K562 (cell line): Measurements from ENCODE around the gene TSR3. TPM values are rescaled to one million over a fixed set of nuclear protein-coding genes. Genes with fewer than 3 reads are reported as not detected.

ENCODE experiments used
- ATAC-seq: fragments of 200-7000 bp; cut with Tn5 transposase; 3 replicates; pipeline ENCODE4 v1.9.1; 2020; ENCODE audit warnings: moderate library complexity
- BruUV-seq: library from RNA; stranded (reverse); fragments of 400-500 nt; replicated peaks from 2 replicates; lab custom pipeline; 2021; lab: Mats Ljungman, UMichigan
- CTCF ChIA-PET: fragments of 300-600 bp; formaldehyde crosslinking; extraction: SDS; loops from one replicate; lab custom pipeline; 2021; ENCODE audit warnings: low intra/inter-chr PET ratio; lab: Yijun Ruan, JAX
- POLR2A ChIA-PET: fragments of 300-600, 350-650 bp; sonication (Branson Sonifier 250); formaldehyde crosslinking; extraction: SDS; loops from one replicate; lab custom pipeline; 2021; ENCODE audit warnings: antibody characterized with exemption, inconsistent platforms; lab: Yijun Ruan, JAX
- DNase-seq, 4 experiments: peaks; one replicate each; pipeline versions ENCODE4 v3.0.0 to v3.0.0-alpha.2; 2011 to 2018; ENCODE audit warnings: low spot score in 3 of 4, mixed read lengths in 3 of 4; ENCODE audit errors: extremely low read depth in 1 of 4
- FAIRE-seq: peaks from 2 replicates; lab custom pipeline; 2011; peaks lifted over from hg19 to GRCh38; lab: Jason Lieb, UNC
- H2AFZ ChIP-seq: 2 replicates; pipeline ENCODE4 v1.6.0; 2011; ENCODE audit warnings: low read depth, low read length, control low read depth, inconsistent platforms
- H3K27ac ChIP-seq: fragments of 200-600 bp; 3 replicates; pipeline ENCODE4 v1.8.0; 2011; ENCODE audit warnings: low read depth, mild to moderate bottlenecking, control low read depth, inconsistent platforms, low read length, moderate library complexity, mixed read lengths; ENCODE audit errors: extremely low read depth
- H3K27me3 ChIP-seq, 2 experiments: fragments of 300-600 bp in 1 of 2; 2 replicates in 1 of 2; 3 replicates in 1 of 2; pipeline versions ENCODE4 v1.6.0 to v1.8.0; 2011; ENCODE audit warnings: inconsistent platforms in 2 of 2, low read length in 2 of 2, mild to moderate bottlenecking in 1 of 2, mixed read lengths in 1 of 2, moderate library complexity in 1 of 2; ENCODE audit not compliant: control insufficient read depth in 2 of 2, insufficient read depth in 2 of 2
- H3K36me3 ChIP-seq: fragments of 300-600 bp; 3 replicates; pipeline ENCODE4 v1.8.0; 2011; ENCODE audit warnings: mild to moderate bottlenecking, low read length, inconsistent platforms; ENCODE audit not compliant: control insufficient read depth, insufficient read depth
- H3K4me1 ChIP-seq, 2 experiments: fragments of 200-600 bp in 1 of 2; replicated peaks in 1 of 2; 2 replicates in 1 of 2; 3 replicates in 1 of 2; pipeline versions ENCODE4 v1.5.1 to v1.8.0; 2011; ENCODE audit warnings: inconsistent platforms in 2 of 2, low read length in 2 of 2, mild to moderate bottlenecking in 1 of 2, mixed read lengths in 1 of 2, moderate library complexity in 1 of 2; ENCODE audit not compliant: control insufficient read depth in 2 of 2, insufficient read depth in 2 of 2
- H3K4me2 ChIP-seq: 2 replicates; pipeline ENCODE4 v1.6.1; 2011; ENCODE audit warnings: low read length, control low read depth, inconsistent platforms, mixed read lengths; ENCODE audit not compliant: insufficient read depth
- H3K4me3 ChIP-seq: fragments of 200-600 bp; sonication (generic), shearing (Covaris generic); 2 replicates; pipeline ENCODE4 v1.5.1; 2016; ENCODE audit warnings: control low read depth, inconsistent platforms
- H3K79me2 ChIP-seq: fragments of 200-600 bp; 3 replicates; pipeline ENCODE4 v1.8.0; 2011; ENCODE audit warnings: low read length, inconsistent platforms; ENCODE audit not compliant: control insufficient read depth, insufficient read depth
- H3K9ac ChIP-seq, 2 experiments: 2 replicates each; pipeline versions ENCODE4 v1.6.0 to v1.6.1; 2011; ENCODE audit warnings: low read depth in 2 of 2, low read length in 2 of 2, control low read depth in 1 of 2, inconsistent platforms in 1 of 2, mild to moderate bottlenecking in 1 of 2, mixed read lengths in 1 of 2; ENCODE audit not compliant: insufficient read depth in 1 of 2
- H3K9me1 ChIP-seq: one replicate; pipeline ENCODE4 v1.6.0; 2011; ENCODE audit warnings: inconsistent platforms, mild to moderate bottlenecking, low read length, moderate library complexity; ENCODE audit not compliant: control insufficient read depth, insufficient read depth
- H3K9me3 ChIP-seq: replicated peaks from 2 replicates; pipeline ENCODE4 v1.5.1; 2011; ENCODE audit warnings: low read depth, low read length, inconsistent platforms; ENCODE audit not compliant: control insufficient read depth, insufficient read depth
- H4K20me1 ChIP-seq: replicated peaks from 2 replicates; pipeline ENCODE4 v1.6.1; 2011; ENCODE audit warnings: low read length, inconsistent platforms, mixed read lengths; ENCODE audit not compliant: control insufficient read depth, insufficient read depth
- DMBX1 ChIP-seq: fragments of 250-450 bp; sonication (Bioruptor Pico); IDR thresholded peaks from 2 replicates; pipeline ENCODE4 v1.8.0; 2022; ENCODE audit warnings: inconsistent platforms, mild to moderate bottlenecking, moderate library complexity, borderline replicate concordance
- DNMT1 ChIP-seq: fragments of 450-650 bp; IDR thresholded peaks from 2 replicates; pipeline ENCODE4 v1.6.1; 2016; ENCODE audit warnings: antibody characterized with exemption, mild to moderate bottlenecking
- KDM4B ChIP-seq, 2 experiments: fragments of 450-650 bp in 1 of 2; sonication (generic) in 1 of 2; IDR thresholded peaks; 2 replicates each; pipeline ENCODE4 v1.6.1; 2016 to 2017; ENCODE audit warnings: borderline replicate concordance in 2 of 2, antibody characterized with exemption in 1 of 2, low read depth in 1 of 2, mild to moderate bottlenecking in 1 of 2
- MEF2D ChIP-seq: conservative IDR thresholded peaks from 2 replicates; pipeline ENCODE4 v1.6.1; 2016; ENCODE audit warnings: low read depth, missing genetic modification characterization, missing compliant biosample characterization
- MTA2 ChIP-seq: fragments of 450-650 bp; IDR thresholded peaks from 2 replicates; pipeline ENCODE4 v1.6.1; 2016; ENCODE audit warnings: low read depth
- NCOR1 ChIP-seq: fragments of 450-650 bp; IDR thresholded peaks from 2 replicates; pipeline ENCODE4 v1.6.1; 2016; ENCODE audit warnings: mild to moderate bottlenecking, moderate library complexity
- NONO ChIP-seq, 2 experiments: fragments of 200-400 bp in 1 of 2; fragments of 450-650 bp in 1 of 2; formaldehyde crosslinking in 1 of 2; IDR thresholded peaks; 2 replicates each; pipeline ENCODE4 v1.6.1; 2017; ENCODE audit warnings: low read depth in 2 of 2, mild to moderate bottlenecking in 2 of 2, moderate library complexity in 2 of 2, low read length in 1 of 2
- POLR2G ChIP-seq: fragments of 200-400 bp; formaldehyde crosslinking; IDR thresholded peaks from 2 replicates; pipeline ENCODE4 v1.6.1; 2017; ENCODE audit warnings: low read depth, mild to moderate bottlenecking, antibody characterized with exemption, low read length, moderate library complexity
- RHOXF2B ChIP-seq: fragments of 250-450 bp; sonication (Bioruptor Pico); conservative IDR thresholded peaks from 2 replicates; pipeline ENCODE4 v1.5.1; 2021
- SNRNP70 ChIP-seq: fragments of 200-400 bp; formaldehyde crosslinking; optimal IDR thresholded peaks from 2 replicates; pipeline ENCODE3; 2017; ENCODE audit warnings: low read depth, low read length
- STAT5B ChIP-seq: fragments of 250-450 bp; sonication (Bioruptor Pico); IDR thresholded peaks from 2 replicates; pipeline ENCODE4 v1.8.0; 2021; ENCODE audit warnings: mild to moderate bottlenecking, inconsistent platforms
- TAF15 ChIP-seq: fragments of 200-400 bp; formaldehyde crosslinking; IDR thresholded peaks from 2 replicates; pipeline ENCODE4 v1.6.1; 2017; ENCODE audit warnings: mild to moderate bottlenecking, low read depth, low read length, moderate library complexity
- ZFP30 ChIP-seq: fragments of 250-450 bp; sonication (Bioruptor Pico); IDR thresholded peaks from 2 replicates; pipeline ENCODE4 v1.8.0; 2022; ENCODE audit warnings: moderate library complexity, mild to moderate bottlenecking, inconsistent platforms, borderline replicate concordance
- WGBS: fragments of 100-300 bp; shearing (Covaris generic); methylation state at CpG from one replicate; pipeline ENCODE4 v1.1.6; 2016; ENCODE audit warnings: low coverage, mixed read lengths; ENCODE audit not compliant: insufficient coverage; ENCODE audit errors: missing lambda C conversion rate; 5-methylcytosine and 5-hydroxymethylcytosine counted together
- in situ Hi-C: fragments of 300-500 bp; cut with MboI; formaldehyde crosslinking; loops from 4 replicates; pipeline ENCODE4 v1.15.0; 2018; ENCODE audit warnings: inconsistent platforms, mixed read lengths
- intact Hi-C: fragments of 100-400 bp; cut with micrococcal nuclease; formaldehyde crosslinking; loops from 2 replicates; pipeline ENCODE4 v1.14.2; 2022
- polyA plus RNA-seq, 8 experiments: library from polyadenylated mRNA; depleted of rRNA in 4 of 8; stranded (reverse) in 5 of 8; unstranded in 3 of 8; fragments of >200 nt; fragmentation: Nextera tagmentation in 2 of 8; fragmentation: Illumina TruSeq in 1 of 8; extraction: Ambion mirVana in 2 of 8; extraction: Trizol in 1 of 8; gene quantifications; 2 replicates each; pipeline versions ENCODE4 v1.2.1 to v1.2.3, GENCODE V29; 2011 to 2014; ENCODE audit warnings: inconsistent platforms in 1 of 8, missing spikeins in 1 of 8
- total RNA-seq, 7 experiments: library from RNA; depleted of rRNA in 6 of 7; stranded (reverse); fragments of >200 nt in 6 of 7; fragmentation: Illumina TruSeq in 2 of 7; extraction: Trizol in 2 of 7; gene quantifications; 2 replicates each; pipeline versions ENCODE4 v1.2.1 to v1.2.3, GENCODE V29; 2011 to 2021; ENCODE audit warnings: low replicate concordance in 1 of 7
- TF ChIP-seq, protein P1 (sequence below): sonication (generic); formaldehyde crosslinking; IDR thresholded peaks from 2 replicates; pipeline ENCODE4 v1.8.1; 2023; ENCODE audit warnings: mild to moderate bottlenecking, missing genetic modification reagents, moderate library complexity

The TSR3 gene
- total and polyA plus RNA-seq, 9 of the 15 experiments (the other 6 are each of a cell fraction or from before 2014, with no cell fraction given), result 1.5 to 74.8 (median 16.5) TPM

DNA sequence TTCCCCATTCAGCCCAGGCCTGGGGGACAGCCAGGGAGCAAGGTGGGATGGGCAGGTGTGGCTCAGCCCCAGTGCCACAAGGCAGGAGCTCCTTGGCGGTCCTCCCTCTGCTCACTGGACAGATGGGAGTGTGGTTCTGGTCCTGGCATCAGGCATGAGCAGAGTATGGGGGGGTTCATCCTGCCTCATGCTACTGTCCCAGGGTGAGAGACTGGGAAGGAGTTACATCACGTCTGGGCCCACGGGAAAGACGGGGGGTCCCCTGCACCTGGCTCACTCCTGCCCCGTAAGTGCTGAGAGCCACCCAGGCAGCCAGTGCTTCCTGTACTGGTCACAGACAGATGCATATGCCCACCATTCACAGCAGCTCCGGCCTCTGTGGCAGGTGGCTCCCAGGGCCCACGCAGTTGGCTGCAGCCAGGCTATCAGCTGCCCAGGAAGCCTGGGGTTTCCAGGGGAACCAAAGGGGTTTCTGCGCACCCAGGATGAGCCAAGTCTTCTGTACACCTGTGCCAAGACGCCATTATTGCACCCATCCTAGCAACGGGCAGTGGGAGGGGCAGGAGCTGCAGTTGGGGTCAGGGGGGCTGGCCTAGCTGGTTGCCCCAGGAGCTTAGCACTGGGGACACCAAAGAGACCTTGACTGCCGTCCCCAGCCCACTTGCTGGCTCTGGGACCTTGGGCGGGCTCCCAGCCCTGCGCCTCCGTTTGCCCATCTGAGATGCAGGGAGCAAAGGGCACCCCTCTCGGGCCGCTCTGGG lies 16.3 kb downstream of the TSR3 start:
- H3K9me1 ChIP-seq, result no peaks in the 10 kb centered on the region
- DNase-seq, result no peak
- no peak overlapping the region for H3K9ac ChIP-seq
- POLR2A ChIA-PET, result interaction anchor here (0.6 to 1.4 kb wide), 9 partner anchors 9 to 78 kb away, joined by 3 to 8 read pairs (median 3); no protein-coding TSS in a partner anchor
- H2AFZ ChIP-seq, result no peak overlapping the region
- TF ChIP-seq NCOR1 (no peak), POLR2G (no peak), SNRNP70 (no peak), RHOXF2B (CRISPR knock-in tag) (no peak), STAT5B (CRISPR knock-in tag) (no peak), ZFP30 (CRISPR knock-in tag) (no peak), MTA2 (no peak), TAF15 (no peak), DMBX1 (CRISPR knock-in tag) (no peak), NONO (IDR thresholded peaks at IDR 0.05; ENCODE audit: low read depth in 2 of 2, low read length in 1 of 2) (no peak), DNMT1 (no peak), MEF2D (tag) (no peak), KDM4B (IDR thresholded peaks at IDR 0.05; ENCODE audit: borderline replicate concordance in 2 of 2, low read depth in 1 of 2) (no peak)
- TF ChIP-seq, protein P1, sequence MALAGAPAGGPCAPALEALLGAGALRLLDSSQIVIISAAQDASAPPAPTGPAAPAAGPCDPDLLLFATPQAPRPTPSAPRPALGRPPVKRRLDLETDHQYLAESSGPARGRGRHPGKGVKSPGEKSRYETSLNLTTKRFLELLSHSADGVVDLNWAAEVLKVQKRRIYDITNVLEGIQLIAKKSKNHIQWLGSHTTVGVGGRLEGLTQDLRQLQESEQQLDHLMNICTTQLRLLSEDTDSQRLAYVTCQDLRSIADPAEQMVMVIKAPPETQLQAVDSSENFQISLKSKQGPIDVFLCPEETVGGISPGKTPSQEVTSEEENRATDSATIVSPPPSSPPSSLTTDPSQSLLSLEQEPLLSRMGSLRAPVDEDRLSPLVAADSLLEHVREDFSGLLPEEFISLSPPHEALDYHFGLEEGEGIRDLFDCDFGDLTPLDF (CRISPR knock-in tag), result no peak
- H3K4me1 ChIP-seq, result peaks cover 17 to 88% of the 10 kb centered on the region in 2 experiments
- H3K36me3 ChIP-seq, result no peaks in the 10 kb centered on the region
- no peak overlapping the region for H3K27ac ChIP-seq
- no peaks in the 10 kb centered on the region for H3K79me2 ChIP-seq
- no TSS peak for BruUV-seq
- in situ Hi-C loops, result no loop called here
- WGBS, result 6% methylated on average over 16 of the region's 16 CpGs
- intact Hi-C loops, result no loop called here
- peaks cover 6 to 19% of the 10 kb centered on the region in 2 experiments; a peak in 3 of 5 replicates for H3K27me3 ChIP-seq
- H3K9me3 ChIP-seq, result 0 out of 2 replicates have a peak, but pooled peaks cover 1% of the 10 kb centered on the region
- no peak for ATAC-seq
- H3K4me2 ChIP-seq, result no peak overlapping the region
- no peak for FAIRE-seq
- CTCF ChIA-PET, result no interaction called here
- H3K4me3 ChIP-seq, result no peak overlapping the region
- 0 out of 2 replicates have a peak, but pooled peaks cover 9% of the 10 kb centered on the region for H4K20me1 ChIP-seq
